ENCODE results near the gene PPP1R16B. TPM values are rescaled to one million over a fixed set of nuclear protein-coding genes. Genes with fewer than 3 reads are reported as not detected.

The PPP1R16B gene
- total and polyA plus RNA-seq, 2 of the 8 experiments (the other 6 are each of a cell fraction or from before 2014, with no cell fraction given): 2.6 to 8.9 TPM

GRCh38 chr20:38770546-38770945 lies 35.0 kb upstream of the PPP1R16B start (continued):
- TF ChIP-seq CHD7 (IDR thresholded peaks at IDR 0.05; ENCODE audit: insufficient replicate concordance, low read length): no peak
- no peak for TF ChIP-seq POLR2AphosphoS5 (IDR thresholded peaks at IDR 0.05; ENCODE audit: low read depth, low read length)
- TF ChIP-seq EZH2 (IDR thresholded peaks at IDR 0.05; ENCODE audit: low read depth, low read length, severe bottlenecking): no peak
- no peak for TF ChIP-seq TAF1 (IDR thresholded peaks at IDR 0.05; ENCODE audit: low read depth, low read length)
- TF ChIP-seq BACH1 (IDR thresholded peaks at IDR 0.05; ENCODE audit: low read length): no peak
- no peak for TF ChIP-seq CBX5 (IDR thresholded peaks at IDR 0.05; ENCODE audit: low read depth, low read length)
- no peak for TF ChIP-seq NRF1 (IDR thresholded peaks at IDR 0.05; ENCODE audit: low read depth, low read length)
- no peak for TF ChIP-seq JUN (IDR thresholded peaks at IDR 0.05; ENCODE audit: low read depth, low read length)
- no peak for TF ChIP-seq HDAC2 (IDR thresholded peaks at IDR 0.05; ENCODE audit: borderline replicate concordance in 1 of 2, low read depth in 2 of 2, low read length in 2 of 2)
- no peak for TF ChIP-seq BRCA1 (IDR thresholded peaks at IDR 0.05; ENCODE audit: low read depth, low read length)
- TF ChIP-seq SIRT6 (IDR thresholded peaks at IDR 0.05; ENCODE audit: low read length): no peak
